ENCODE results near the gene PRKACA. TPM values are rescaled to one million over a fixed set of nuclear protein-coding genes. Genes with fewer than 3 reads are reported as not detected.

Gene PRKACA
- total and polyA plus RNA-seq, 2 experiments from 2014 or later = 5.3 to 37.4 TPM

DNA sequence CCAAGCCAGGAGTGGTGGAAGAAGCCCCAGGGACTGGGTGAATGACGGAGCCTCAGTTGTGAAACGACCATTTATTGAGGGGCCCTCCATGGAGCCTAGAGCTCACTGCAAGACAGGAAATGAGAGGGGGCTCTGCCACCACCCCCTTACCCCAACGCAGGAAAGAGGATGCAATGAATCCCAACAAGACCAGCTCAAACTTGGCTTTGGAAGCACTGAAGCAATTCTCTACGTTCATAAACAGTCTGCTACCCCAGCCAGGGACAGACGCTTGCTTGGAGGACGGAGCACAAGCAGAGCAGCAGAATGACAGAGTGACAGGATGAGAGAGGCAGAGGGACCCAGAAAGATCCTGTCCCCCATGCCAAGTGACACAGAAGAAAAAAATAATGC is 1.0 kb downstream of the PRKACA start:
- H2AFZ ChIP-seq = 0 out of 2 replicates have a peak overlapping the region, but pooled peaks have one; percentile 56
- H3K27ac ChIP-seq = no peak overlapping the region
- peaks cover 57% of the 10 kb centered on the region for H3K79me2 ChIP-seq (ENCODE audit: insufficient read depth)
- peak overlapping the region; percentile 94 for H3K4me2 ChIP-seq (ENCODE audit: unreplicated experiment)
- peak overlapping the region; percentile 93 for H3K4me3 ChIP-seq
- no peak for TF ChIP-seq EZH2phosphoT487 (IDR thresholded peaks at IDR 0.05; ENCODE audit: insufficient read depth, low read depth)
- TF ChIP-seq EZH2 (IDR thresholded peaks at IDR 0.05; ENCODE audit: insufficient read depth, poor library complexity, severe bottlenecking) = no peak
- no peaks in the 10 kb centered on the region for H3K9me2 ChIP-seq (ENCODE audit: insufficient read depth)
- DNase-seq = peak; percentile 29
- 1 to 3% methylated on average over 6 of the region's 6 CpGs for WGBS, 2 experiments (ENCODE audit: low coverage in 1 of 2, low lambda C conversion rate in 2 of 2, missing lambda C conversion rate in 2 of 2)
- H3F3A ChIP-seq (ENCODE audit: insufficient read depth) = peaks cover 12% of the 10 kb centered on the region
- H4K20me1 ChIP-seq (ENCODE audit: insufficient read depth) = no peaks in the 10 kb centered on the region
- no peaks in the 10 kb centered on the region for H3K36me3 ChIP-seq (ENCODE audit: low read depth)
- in situ Hi-C loops (cut with MboI) = no loop called here
- H3K27me3 ChIP-seq (replicated peaks; ENCODE audit: insufficient read depth) = no peaks in the 10 kb centered on the region
- H3K9me3 ChIP-seq (ENCODE audit: low read depth) = no peaks in the 10 kb centered on the region
- H3K9ac ChIP-seq = peak overlapping the region; percentile 86
- H3K4me1 ChIP-seq (ENCODE audit: insufficient read depth) = peaks cover 40% of the 10 kb centered on the region

GRCh38 chr19:14115756-14116155 is 1.8 kb downstream of the PRKACA start:
- Histone ChIP-seq H3K9ac (peak overlapping the region; percentile 86; the same call in 1 of the 2 replicates), H2AFZ (no peak overlapping the region), H3K4me3 (peak overlapping the region; percentile 93), H3K27me3 (replicated peaks; ENCODE audit: insufficient read depth) (no peaks in the 10 kb centered on the region), H3K36me3 (ENCODE audit: low read depth) (no peaks in the 10 kb centered on the region), H4K20me1 (ENCODE audit: insufficient read depth) (no peaks in the 10 kb centered on the region), H3K79me2 (ENCODE audit: insufficient read depth) (peaks cover 64% of the 10 kb centered on the region), H3K27ac (no peak overlapping the region), H3K9me3 (ENCODE audit: low read depth) (no peaks in the 10 kb centered on the region), H3K4me2 (ENCODE audit: unreplicated experiment) (peak overlapping the region; percentile 94), H3F3A (ENCODE audit: insufficient read depth) (peaks cover 12% of the 10 kb centered on the region), H3K4me1 (ENCODE audit: insufficient read depth) (peaks cover 40% of the 10 kb centered on the region), H3K9me2 (ENCODE audit: insufficient read depth) (no peaks in the 10 kb centered on the region)
- DNase-seq = no peak
- 69 to 79% methylated on average over 5 of the region's 5 CpGs for WGBS, 2 experiments (ENCODE audit: low coverage in 1 of 2, low lambda C conversion rate in 2 of 2, missing lambda C conversion rate in 2 of 2)
- TF ChIP-seq EZH2phosphoT487 (IDR thresholded peaks at IDR 0.05; ENCODE audit: insufficient read depth, low read depth) = no peak
- TF ChIP-seq EZH2 (IDR thresholded peaks at IDR 0.05; ENCODE audit: insufficient read depth, poor library complexity, severe bottlenecking) = no peak
- in situ Hi-C loops (cut with MboI) = no loop called here

GRCh38 chr19:14114854-14115253 is 2.7 kb downstream of the PRKACA start:
- in situ Hi-C loops (cut with MboI) = no loop called here
- H4K20me1 ChIP-seq (ENCODE audit: insufficient read depth) = no peaks in the 10 kb centered on the region

GRCh38 chr19:14114439-14114838 is 3.1 kb downstream of the PRKACA start:
- Histone ChIP-seq H3K79me2 (ENCODE audit: insufficient read depth) (peaks cover 75% of the 10 kb centered on the region), H3K9me3 (ENCODE audit: low read depth) (no peaks in the 10 kb centered on the region), H3K27me3 (replicated peaks; ENCODE audit: insufficient read depth) (no peaks in the 10 kb centered on the region), H3K4me1 (ENCODE audit: insufficient read depth) (peaks cover 38% of the 10 kb centered on the region), H3K36me3 (ENCODE audit: low read depth) (no peaks in the 10 kb centered on the region), H3K9ac (no peak overlapping the region), H3K4me2 (ENCODE audit: unreplicated experiment) (no peak overlapping the region), H3K4me3 (no peak overlapping the region), H3K9me2 (ENCODE audit: insufficient read depth) (no peaks in the 10 kb centered on the region), H4K20me1 (ENCODE audit: insufficient read depth) (no peaks in the 10 kb centered on the region), H3K27ac (no peak overlapping the region), H2AFZ (no peak overlapping the region), H3F3A (ENCODE audit: insufficient read depth) (peaks cover 7% of the 10 kb centered on the region)
- no peak for TF ChIP-seq EZH2 (IDR thresholded peaks at IDR 0.05; ENCODE audit: insufficient read depth, poor library complexity, severe bottlenecking)
- no peak for TF ChIP-seq EZH2phosphoT487 (IDR thresholded peaks at IDR 0.05; ENCODE audit: insufficient read depth, low read depth)
- in situ Hi-C loops (cut with MboI) = no loop called here
- DNase-seq = no peak
- 87 to 91% methylated on average over 7 of the region's 7 CpGs for WGBS, 2 experiments (ENCODE audit: low coverage in 1 of 2, low lambda C conversion rate in 2 of 2, missing lambda C conversion rate in 2 of 2)

More at GRCh38 chr19:14114854-14115253, 2.7 kb downstream of the PRKACA start:
- Histone ChIP-seq H3K9me3 (ENCODE audit: low read depth) (no peaks in the 10 kb centered on the region), H3K4me2 (ENCODE audit: unreplicated experiment) (no peak overlapping the region), H3K27me3 (replicated peaks; ENCODE audit: insufficient read depth) (no peaks in the 10 kb centered on the region), H3K79me2 (ENCODE audit: insufficient read depth) (peaks cover 73% of the 10 kb centered on the region), H3K9ac (no peak overlapping the region), H3K4me3 (no peak overlapping the region), H2AFZ (no peak overlapping the region), H3F3A (ENCODE audit: insufficient read depth) (peaks cover 11% of the 10 kb centered on the region), H3K36me3 (ENCODE audit: low read depth) (no peaks in the 10 kb centered on the region), H3K4me1 (ENCODE audit: insufficient read depth) (peaks cover 40% of the 10 kb centered on the region), H3K9me2 (ENCODE audit: insufficient read depth) (no peaks in the 10 kb centered on the region), H3K27ac (no peak overlapping the region)
- DNase-seq = peak; percentile 56
- WGBS, 2 experiments (ENCODE audit: low coverage in 1 of 2, low lambda C conversion rate in 2 of 2, missing lambda C conversion rate in 2 of 2) = 41 to 51% methylated on average over 8 to 9 of the region's 9 CpGs
- TF ChIP-seq EZH2phosphoT487 (IDR thresholded peaks at IDR 0.05; ENCODE audit: insufficient read depth, low read depth) (no peak), EZH2 (IDR thresholded peaks at IDR 0.05; ENCODE audit: insufficient read depth, poor library complexity, severe bottlenecking) (no peak)

All from GM23248 (cell line).